OCI-LY1 (cell line): Measurements from ENCODE around the gene BTG4.

Experiments used
- CTCF ChIP-seq: fragments of 200-600 bp; sonication (generic), shearing (Covaris generic); IDR thresholded peaks from 2 replicates; pipeline ENCODE4 v1.5.1; 2017; ENCODE audit warnings: mild to moderate bottlenecking, antibody characterized with exemption, low read length, moderate library complexity, mixed read lengths
- EZH2 ChIP-seq: fragments of 200-600 bp; sonication (generic), shearing (Covaris generic); IDR thresholded peaks from 2 replicates; pipeline ENCODE4 v1.8.0; 2017; ENCODE audit warnings: borderline replicate concordance, mixed run types, mild to moderate bottlenecking, antibody characterized with exemption, low read length, moderate library complexity, mixed read lengths

- TF ChIP-seq EZH2 (no peak), CTCF (no peak)
Measured at GRCh38 chr11:111490496-111490895, 21.7 kb downstream of the BTG4 start.
